K562 (cell line): ENCODE data around the gene ROBO1. TPM values are rescaled to one million over a fixed set of nuclear protein-coding genes. Genes with fewer than 3 reads are reported as not detected.
A peak's percentile ranks its signal among the peaks of the same experiment; 100 is the strongest.

ENCODE experiments used
- ATAC-seq: fragments of 200-7000 bp; cut with Tn5 transposase; 3 replicates; pipeline ENCODE4 v1.9.1; 2020; ENCODE audit warnings: moderate library complexity
- Bru-seq: library from RNA; stranded (reverse); fragments of 400-500 nt; gene quantifications from one replicate; lab custom pipeline; 2021; lab: Mats Ljungman, UMichigan
- BruChase-seq, 2 experiments: library from RNA; stranded (reverse); fragments of 400-500 nt; gene quantifications; one replicate each; lab custom pipeline; 2021; lab: Mats Ljungman, UMichigan
- BruUV-seq: library from RNA; stranded (reverse); fragments of 400-500 nt; replicated peaks from 2 replicates; lab custom pipeline; 2021; lab: Mats Ljungman, UMichigan
- CTCF ChIA-PET: fragments of 300-600 bp; formaldehyde crosslinking; extraction: SDS; loops from one replicate; lab custom pipeline; 2021; ENCODE audit warnings: low intra/inter-chr PET ratio; lab: Yijun Ruan, JAX
- POLR2A ChIA-PET: fragments of 300-600, 350-650 bp; sonication (Branson Sonifier 250); formaldehyde crosslinking; extraction: SDS; loops from one replicate; lab custom pipeline; 2021; ENCODE audit warnings: antibody characterized with exemption, inconsistent platforms; lab: Yijun Ruan, JAX
- DNase-seq, 4 experiments: peaks; one replicate each; pipeline versions ENCODE4 v3.0.0 to v3.0.0-alpha.2; 2011 to 2018; ENCODE audit warnings: low spot score in 3 of 4, mixed read lengths in 3 of 4; ENCODE audit errors: extremely low read depth in 1 of 4
- FAIRE-seq: peaks from 2 replicates; lab custom pipeline; 2011; peaks lifted over from hg19 to GRCh38; lab: Jason Lieb, UNC
- H2AFZ ChIP-seq: 2 replicates; pipeline ENCODE4 v1.6.0; 2011; ENCODE audit warnings: low read depth, low read length, control low read depth, inconsistent platforms
- H3K27ac ChIP-seq: fragments of 200-600 bp; 3 replicates; pipeline ENCODE4 v1.8.0; 2011; ENCODE audit warnings: low read depth, mild to moderate bottlenecking, control low read depth, inconsistent platforms, low read length, moderate library complexity, mixed read lengths; ENCODE audit errors: extremely low read depth
- H3K27me3 ChIP-seq, 2 experiments: fragments of 300-600 bp in 1 of 2; 2 replicates in 1 of 2; 3 replicates in 1 of 2; pipeline versions ENCODE4 v1.6.0 to v1.8.0; 2011; ENCODE audit warnings: inconsistent platforms in 2 of 2, low read length in 2 of 2, mild to moderate bottlenecking in 1 of 2, mixed read lengths in 1 of 2, moderate library complexity in 1 of 2; ENCODE audit not compliant: control insufficient read depth in 2 of 2, insufficient read depth in 2 of 2
- H3K36me3 ChIP-seq: fragments of 300-600 bp; 3 replicates; pipeline ENCODE4 v1.8.0; 2011; ENCODE audit warnings: mild to moderate bottlenecking, low read length, inconsistent platforms; ENCODE audit not compliant: control insufficient read depth, insufficient read depth
- H3K4me1 ChIP-seq, 2 experiments: fragments of 200-600 bp in 1 of 2; replicated peaks in 1 of 2; 2 replicates in 1 of 2; 3 replicates in 1 of 2; pipeline versions ENCODE4 v1.5.1 to v1.8.0; 2011; ENCODE audit warnings: inconsistent platforms in 2 of 2, low read length in 2 of 2, mild to moderate bottlenecking in 1 of 2, mixed read lengths in 1 of 2, moderate library complexity in 1 of 2; ENCODE audit not compliant: control insufficient read depth in 2 of 2, insufficient read depth in 2 of 2
- H3K4me2 ChIP-seq: 2 replicates; pipeline ENCODE4 v1.6.1; 2011; ENCODE audit warnings: low read length, control low read depth, inconsistent platforms, mixed read lengths; ENCODE audit not compliant: insufficient read depth
- H3K4me3 ChIP-seq: fragments of 200-600 bp; sonication (generic), shearing (Covaris generic); 2 replicates; pipeline ENCODE4 v1.5.1; 2016; ENCODE audit warnings: control low read depth, inconsistent platforms
- H3K79me2 ChIP-seq: fragments of 200-600 bp; 3 replicates; pipeline ENCODE4 v1.8.0; 2011; ENCODE audit warnings: low read length, inconsistent platforms; ENCODE audit not compliant: control insufficient read depth, insufficient read depth
- H3K9ac ChIP-seq, 2 experiments: 2 replicates each; pipeline versions ENCODE4 v1.6.0 to v1.6.1; 2011; ENCODE audit warnings: low read depth in 2 of 2, low read length in 2 of 2, control low read depth in 1 of 2, inconsistent platforms in 1 of 2, mild to moderate bottlenecking in 1 of 2, mixed read lengths in 1 of 2; ENCODE audit not compliant: insufficient read depth in 1 of 2
- H3K9me1 ChIP-seq: one replicate; pipeline ENCODE4 v1.6.0; 2011; ENCODE audit warnings: inconsistent platforms, mild to moderate bottlenecking, low read length, moderate library complexity; ENCODE audit not compliant: control insufficient read depth, insufficient read depth
- H3K9me3 ChIP-seq: replicated peaks from 2 replicates; pipeline ENCODE4 v1.5.1; 2011; ENCODE audit warnings: low read depth, low read length, inconsistent platforms; ENCODE audit not compliant: control insufficient read depth, insufficient read depth
- H4K20me1 ChIP-seq: replicated peaks from 2 replicates; pipeline ENCODE4 v1.6.1; 2011; ENCODE audit warnings: low read length, inconsistent platforms, mixed read lengths; ENCODE audit not compliant: control insufficient read depth, insufficient read depth
- FOXK1 ChIP-seq: sonication (generic); formaldehyde crosslinking; IDR thresholded peaks from 2 replicates; pipeline ENCODE4 v1.8.0; 2022; ENCODE audit warnings: missing genetic modification reagents, mild to moderate bottlenecking, borderline replicate concordance
- HSF4 ChIP-seq: fragments of 250-450 bp; sonication (Bioruptor Pico); IDR thresholded peaks from 2 replicates; pipeline ENCODE4 v2.1.2; 2022; ENCODE audit warnings: mild to moderate bottlenecking, moderate library complexity, borderline replicate concordance
- MEF2A ChIP-seq: IDR thresholded peaks from 2 replicates; pipeline ENCODE4 v1.6.1; 2011; ENCODE audit warnings: low read depth, mild to moderate bottlenecking, low read length, moderate library complexity; ENCODE audit not compliant: control insufficient read depth
- MIER1 ChIP-seq: fragments of 450-650 bp; IDR thresholded peaks from 2 replicates; pipeline ENCODE4 v1.6.1; 2016; ENCODE audit warnings: antibody characterized with exemption, mild to moderate bottlenecking, low read depth
- PPARD ChIP-seq: fragments of 250-450 bp; sonication (Bioruptor Pico); IDR thresholded peaks from 2 replicates; pipeline ENCODE4 v1.8.0; 2022; ENCODE audit warnings: inconsistent platforms, mild to moderate bottlenecking, moderate library complexity
- SREBF1 ChIP-seq: fragments of 150-350 bp; IDR thresholded peaks from 2 replicates; pipeline ENCODE4 v1.6.1; 2014; ENCODE audit warnings: antibody characterized with exemption, low read depth, low read length, borderline replicate concordance
- ZNF398 ChIP-seq: fragments of 250-450 bp; sonication (Bioruptor Pico); IDR thresholded peaks from 2 replicates; pipeline ENCODE4 v1.8.0; 2021; ENCODE audit warnings: moderate library complexity, mild to moderate bottlenecking, inconsistent platforms
- WGBS: fragments of 100-300 bp; shearing (Covaris generic); methylation state at CpG from one replicate; pipeline ENCODE4 v1.1.6; 2016; ENCODE audit warnings: low coverage, mixed read lengths; ENCODE audit not compliant: insufficient coverage; ENCODE audit errors: missing lambda C conversion rate; 5-methylcytosine and 5-hydroxymethylcytosine counted together
- in situ Hi-C: fragments of 300-500 bp; cut with MboI; formaldehyde crosslinking; loops from 4 replicates; pipeline ENCODE4 v1.15.0; 2018; ENCODE audit warnings: inconsistent platforms, mixed read lengths
- intact Hi-C: fragments of 100-400 bp; cut with micrococcal nuclease; formaldehyde crosslinking; loops from 2 replicates; pipeline ENCODE4 v1.14.2; 2022
- long read RNA-seq, 3 experiments: library from polyadenylated mRNA in 2 of 3; library from RNA in 1 of 3; unstranded in 2 of 3; stranded (forward) in 1 of 3; transcript quantifications; one replicate each; pipeline ENCODE4 v2.0.0, GENCODE V29; 2019 to 2022
- polyA minus RNA-seq, 3 experiments: library from RNA; depleted of rRNA, polyadenylated mRNA; stranded (reverse); fragments of >200 nt; gene quantifications; 2 replicates each; pipeline ENCODE4 v1.2.3, GENCODE V29; 2011
- polyA plus RNA-seq, 8 experiments: library from polyadenylated mRNA; depleted of rRNA in 4 of 8; stranded (reverse) in 5 of 8; unstranded in 3 of 8; fragments of >200 nt; fragmentation: Nextera tagmentation in 2 of 8; fragmentation: Illumina TruSeq in 1 of 8; extraction: Ambion mirVana in 2 of 8; extraction: Trizol in 1 of 8; gene quantifications; 2 replicates each; pipeline versions ENCODE4 v1.2.1 to v1.2.3, GENCODE V29; 2011 to 2014; ENCODE audit warnings: inconsistent platforms in 1 of 8, missing spikeins in 1 of 8
- total RNA-seq, 7 experiments: library from RNA; depleted of rRNA in 6 of 7; stranded (reverse); fragments of >200 nt in 6 of 7; fragmentation: Illumina TruSeq in 2 of 7; extraction: Trizol in 2 of 7; gene quantifications; 2 replicates each; pipeline versions ENCODE4 v1.2.1 to v1.2.3, GENCODE V29; 2011 to 2021; ENCODE audit warnings: low replicate concordance in 1 of 7

ROBO1 gene
- 0.25 and 0.69 TPM in 2 replicates for total RNA-seq (2011; cell fraction: chromatin; rRNA removed; ENCODE audit: low replicate concordance)
- total RNA-seq (2011; cell fraction: nucleolus; rRNA removed): 0.33 and 0.79 TPM in 2 replicates
- total RNA-seq (2011; cell fraction: nucleoplasm; rRNA removed): 0.07 and 0.38 TPM in 2 replicates
- total RNA-seq (2014; rRNA removed): 0.08 TPM in 1 of 2 replicates, not detected in the other
- not detected in 2 replicates for total RNA-seq (2014; rRNA removed; fragmentation: Illumina TruSeq; extraction: Trizol)
- 0.14 TPM in 1 of 2 replicates, not detected in the other for total RNA-seq (2015; rRNA removed; fragmentation: Illumina TruSeq; extraction: Trizol)
- total RNA-seq (2021): 0.20 and 0.22 TPM in 2 replicates
- polyA plus RNA-seq (2011; rRNA removed): 0.01 and 0.53 TPM in 2 replicates
- 0.01 and 0.15 TPM in 2 replicates for polyA plus RNA-seq (2011; cell fraction: cytosol; rRNA removed)
- 0.11 and 0.34 TPM in 2 replicates for polyA plus RNA-seq (2011; cell fraction: nucleus; rRNA removed)
- 0.14 and 0.22 TPM in 2 replicates for polyA plus RNA-seq (2012)
- polyA plus RNA-seq (2014; fragmentation: Illumina TruSeq; extraction: Trizol): 0.01 TPM in 1 of 2 replicates, not detected in the other
- polyA plus RNA-seq (2014; fragmentation: Nextera tagmentation; extraction: Ambion mirVana): under 1 TPM in 1 of 2 experiments, not detected in 1; 0.01 TPM
- not detected in 2 replicates for polyA plus RNA-seq (2014; rRNA removed)
- polyA minus RNA-seq (2011; rRNA and poly(A)+ RNA removed): 0.51 and 0.84 TPM in 2 replicates
- 0.55 and 0.57 TPM in 2 replicates for polyA minus RNA-seq (2011; cell fraction: cytosol; rRNA and poly(A)+ RNA removed)
- polyA minus RNA-seq (2011; cell fraction: nucleus; rRNA and poly(A)+ RNA removed): 0.22 and 0.40 TPM in 2 replicates
- percentile 6 among the genes with signal in this experiment for Bru-seq, nascent RNA
- percentile 6 among the genes with signal in this experiment for BruChase-seq, experiment 1, labeled RNA remaining after a 2-hour chase
- BruChase-seq, experiment 2, labeled RNA remaining after a 6-hour chase: percentile 5 among the genes with signal in this experiment
- long read RNA-seq, experiment 1, partial matches to known transcripts: 1 of 1 reads
- long read RNA-seq, experiment 1, other reads (novel, unspliced or antisense): 0 of 1 reads
- long read RNA-seq, experiment 2: 0 reads
- long read RNA-seq, experiment 3: 0 reads

GRCh38 chr3:79767905-79768267 is at the start of gene ROBO1:
TSS of gene ROBO1 (minus strand) at chr3:79767998.
- Histone ChIP-seq H3K36me3 (no peaks in the 10 kb centered on the region), H3K4me1 (no peaks in the 10 kb centered on the region), H4K20me1 (no peaks in the 10 kb centered on the region), H3K4me2 (no peak within 1 kb of the TSS), H3K4me3 (no peak within 1 kb of the TSS), H3K79me2 (no peaks in the 10 kb centered on the region), H3K9ac (no peak within 1 kb of the TSS), H3K27ac (no peak within 1 kb of the TSS), H3K27me3 (no peaks in the 10 kb centered on the region), H3K9me3 (no peaks in the 10 kb centered on the region), H2AFZ (no peak within 1 kb of the TSS), H3K9me1 (no peaks in the 10 kb centered on the region)
- no TSS peak for BruUV-seq
- in situ Hi-C loops: no loop called here
- DNase-seq (no peak), FAIRE-seq (no peak), ATAC-seq (no peak)
- ChIA-PET POLR2A (no interaction called here), CTCF (no interaction called here)
- whole genome bisulfite sequencing: 0% methylated on average over 5 of the region's 12 CpGs
- TF ChIP-seq SREBF1: no peak
- no peak for TF ChIP-seq FOXK1 (CRISPR knock-in tag)
- no peak for TF ChIP-seq MEF2A
- no peak for TF ChIP-seq HSF4 (CRISPR knock-in tag)
- TF ChIP-seq MIER1: no peak
- no peak for TF ChIP-seq PPARD
- TF ChIP-seq ZNF398: no peak
- intact Hi-C loops: no loop called here
